Measurements from ENCODE around the gene C4B. TPM values are rescaled to one million over a fixed set of nuclear protein-coding genes. Genes with fewer than 3 reads are reported as not detected.
A peak's percentile ranks its signal among the peaks of the same experiment; 100 is the strongest.
"Not testable (repeated sequence)": the region's sequence is repeated elsewhere in the genome, so short reads cannot be mapped to it uniquely, and the experiment has no call there.

Gene C4B
- total RNA-seq, 1 donor from 2014 or later, result 3.2 TPM

GRCh38 chr6:32022100-32022499 is 7.5 kb downstream of the C4B start:
- H3K27me3 Mint-ChIP-seq (ENCODE audit: low read depth, unreplicated experiment); H3K4me3 ChIP-seq (ENCODE audit: insufficient read depth, low read depth, low read length); H3K79me2 ChIP-seq (ENCODE audit: insufficient read depth, low read length); H3K36me3 ChIP-seq (ENCODE audit: insufficient read depth, low read length); H4K20me1 ChIP-seq (ENCODE audit: insufficient read depth, low read length); H3K27ac Mint-ChIP-seq (ENCODE audit: unreplicated experiment); H3K27me3 ChIP-seq (ENCODE audit: insufficient read depth, low read length); DNase-seq (ENCODE audit: low read depth); H2AFZ ChIP-seq (ENCODE audit: low read depth, low read length); H3K4me1 Mint-ChIP-seq (ENCODE audit: low read depth, unreplicated experiment); H3K9ac ChIP-seq (ENCODE audit: low read length); H3K9me3 ChIP-seq (ENCODE audit: insufficient read depth, low read depth, low read length); H3K27ac ChIP-seq (ENCODE audit: low read depth, low read length); H3K4me3 Mint-ChIP-seq (ENCODE audit: unreplicated experiment); H3K9me3 Mint-ChIP-seq (ENCODE audit: unreplicated experiment); H3K4me2 ChIP-seq (ENCODE audit: low read length); H3K4me1 ChIP-seq (ENCODE audit: insufficient read depth, low read length); H3K36me3 Mint-ChIP-seq (ENCODE audit: low read depth, unreplicated experiment): not testable (repeated sequence)
- peak; percentile 20 for FAIRE-seq

DNA sequence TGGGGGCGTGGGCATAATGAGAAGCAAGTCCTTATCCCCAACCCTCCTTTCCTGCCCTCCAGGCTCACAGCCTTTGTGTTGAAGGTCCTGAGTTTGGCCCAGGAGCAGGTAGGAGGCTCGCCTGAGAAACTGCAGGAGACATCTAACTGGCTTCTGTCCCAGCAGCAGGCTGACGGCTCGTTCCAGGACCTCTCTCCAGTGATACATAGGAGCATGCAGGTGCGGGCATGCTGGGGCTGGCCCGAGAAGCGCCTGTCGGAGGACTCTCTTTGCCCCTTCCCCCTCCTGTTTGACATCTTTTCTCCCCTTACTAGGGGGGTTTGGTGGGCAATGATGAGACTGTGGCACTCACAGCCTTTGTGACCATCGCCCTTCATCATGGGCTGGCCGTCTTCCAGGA is 14.0 kb downstream of the C4B start:
- not testable (repeated sequence) for H3K79me2 ChIP-seq (ENCODE audit: insufficient read depth, low read length); H2AFZ ChIP-seq (ENCODE audit: low read depth, low read length); H3K4me3 ChIP-seq (ENCODE audit: insufficient read depth, low read depth, low read length); H4K20me1 ChIP-seq (ENCODE audit: insufficient read depth, low read length); H3K27me3 ChIP-seq (ENCODE audit: insufficient read depth, low read length); H3K36me3 Mint-ChIP-seq (ENCODE audit: low read depth, unreplicated experiment); H3K4me1 Mint-ChIP-seq (ENCODE audit: low read depth, unreplicated experiment); H3K27ac ChIP-seq (ENCODE audit: low read depth, low read length); H3K4me2 ChIP-seq (ENCODE audit: low read length); DNase-seq (ENCODE audit: low read depth); FAIRE-seq; H3K4me1 ChIP-seq (ENCODE audit: insufficient read depth, low read length); H3K27ac Mint-ChIP-seq (ENCODE audit: unreplicated experiment); H3K9me3 Mint-ChIP-seq (ENCODE audit: unreplicated experiment); H3K9me3 ChIP-seq (ENCODE audit: insufficient read depth, low read depth, low read length); H3K9ac ChIP-seq (ENCODE audit: low read length); H3K36me3 ChIP-seq (ENCODE audit: insufficient read depth, low read length); H3K4me3 Mint-ChIP-seq (ENCODE audit: unreplicated experiment); H3K27me3 Mint-ChIP-seq (ENCODE audit: low read depth, unreplicated experiment)

- DNase-seq (ENCODE audit: low read depth); H3K36me3 ChIP-seq (ENCODE audit: insufficient read depth, low read length); H2AFZ ChIP-seq (ENCODE audit: low read depth, low read length); H3K9ac ChIP-seq (ENCODE audit: low read length); H3K9me3 Mint-ChIP-seq (ENCODE audit: unreplicated experiment); H3K4me1 ChIP-seq (ENCODE audit: insufficient read depth, low read length); H3K27me3 Mint-ChIP-seq (ENCODE audit: low read depth, unreplicated experiment); H3K27me3 ChIP-seq (ENCODE audit: insufficient read depth, low read length); H3K27ac ChIP-seq (ENCODE audit: low read depth, low read length); H3K9me3 ChIP-seq (ENCODE audit: insufficient read depth, low read depth, low read length); H3K79me2 ChIP-seq (ENCODE audit: insufficient read depth, low read length); H3K4me3 Mint-ChIP-seq (ENCODE audit: unreplicated experiment); H3K4me1 Mint-ChIP-seq (ENCODE audit: low read depth, unreplicated experiment); H3K4me2 ChIP-seq (ENCODE audit: low read length); FAIRE-seq; H3K4me3 ChIP-seq (ENCODE audit: insufficient read depth, low read depth, low read length); H4K20me1 ChIP-seq (ENCODE audit: insufficient read depth, low read length); H3K27ac Mint-ChIP-seq (ENCODE audit: unreplicated experiment); H3K36me3 Mint-ChIP-seq (ENCODE audit: low read depth, unreplicated experiment): not testable (repeated sequence)
Measured at GRCh38 chr6:32029553-32029952, 15.0 kb downstream of the C4B start.

- not testable (repeated sequence) for H3K4me3 Mint-ChIP-seq (ENCODE audit: unreplicated experiment); H3K4me3 ChIP-seq (ENCODE audit: insufficient read depth, low read depth, low read length); H3K79me2 ChIP-seq (ENCODE audit: insufficient read depth, low read length); H3K9me3 ChIP-seq (ENCODE audit: insufficient read depth, low read depth, low read length); H4K20me1 ChIP-seq (ENCODE audit: insufficient read depth, low read length); H3K27ac ChIP-seq (ENCODE audit: low read depth, low read length); H3K36me3 ChIP-seq (ENCODE audit: insufficient read depth, low read length); H3K9me3 Mint-ChIP-seq (ENCODE audit: unreplicated experiment); DNase-seq (ENCODE audit: low read depth); H3K9ac ChIP-seq (ENCODE audit: low read length); H2AFZ ChIP-seq (ENCODE audit: low read depth, low read length); H3K27me3 Mint-ChIP-seq (ENCODE audit: low read depth, unreplicated experiment); H3K4me1 Mint-ChIP-seq (ENCODE audit: low read depth, unreplicated experiment); H3K27me3 ChIP-seq (ENCODE audit: insufficient read depth, low read length); H3K36me3 Mint-ChIP-seq (ENCODE audit: low read depth, unreplicated experiment); FAIRE-seq; H3K27ac Mint-ChIP-seq (ENCODE audit: unreplicated experiment); H3K4me1 ChIP-seq (ENCODE audit: insufficient read depth, low read length); H3K4me2 ChIP-seq (ENCODE audit: low read length)
Measured at GRCh38 chr6:32035283-32036013, 20.9 kb downstream of the C4B start.

DNA sequence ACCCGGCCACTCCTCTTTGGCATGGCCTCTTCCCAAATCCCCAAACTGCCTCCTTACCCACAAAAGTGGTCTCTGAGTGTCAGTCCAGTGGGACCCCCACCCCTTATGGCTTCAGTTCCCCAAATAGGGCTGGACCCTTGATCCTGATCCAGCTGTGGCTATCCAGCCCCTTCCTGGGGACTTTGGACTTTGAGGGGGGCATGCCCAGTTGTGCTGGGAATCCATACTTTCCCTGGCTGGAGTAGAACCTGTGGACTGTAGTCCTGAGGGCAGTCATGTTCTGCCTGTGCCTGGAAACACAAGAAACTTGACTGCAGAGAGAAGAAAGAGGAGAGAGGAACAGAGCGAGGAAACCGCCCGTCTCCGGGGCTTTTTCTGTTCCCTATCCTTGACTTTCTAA is 22.5 kb downstream of the C4B start:
- H2AFZ ChIP-seq (ENCODE audit: low read depth, low read length); H3K79me2 ChIP-seq (ENCODE audit: insufficient read depth, low read length); H3K36me3 Mint-ChIP-seq (ENCODE audit: low read depth, unreplicated experiment); H3K36me3 ChIP-seq (ENCODE audit: insufficient read depth, low read length); H4K20me1 ChIP-seq (ENCODE audit: insufficient read depth, low read length); H3K4me3 Mint-ChIP-seq (ENCODE audit: unreplicated experiment); DNase-seq (ENCODE audit: low read depth); H3K9me3 Mint-ChIP-seq (ENCODE audit: unreplicated experiment); FAIRE-seq; H3K27ac ChIP-seq (ENCODE audit: low read depth, low read length); H3K9me3 ChIP-seq (ENCODE audit: insufficient read depth, low read depth, low read length); H3K27me3 ChIP-seq (ENCODE audit: insufficient read depth, low read length); H3K4me1 ChIP-seq (ENCODE audit: insufficient read depth, low read length); H3K9ac ChIP-seq (ENCODE audit: low read length); H3K4me1 Mint-ChIP-seq (ENCODE audit: low read depth, unreplicated experiment); H3K4me2 ChIP-seq (ENCODE audit: low read length); H3K27ac Mint-ChIP-seq (ENCODE audit: unreplicated experiment); H3K4me3 ChIP-seq (ENCODE audit: insufficient read depth, low read depth, low read length); H3K27me3 Mint-ChIP-seq (ENCODE audit: low read depth, unreplicated experiment): not testable (repeated sequence)

DNA sequence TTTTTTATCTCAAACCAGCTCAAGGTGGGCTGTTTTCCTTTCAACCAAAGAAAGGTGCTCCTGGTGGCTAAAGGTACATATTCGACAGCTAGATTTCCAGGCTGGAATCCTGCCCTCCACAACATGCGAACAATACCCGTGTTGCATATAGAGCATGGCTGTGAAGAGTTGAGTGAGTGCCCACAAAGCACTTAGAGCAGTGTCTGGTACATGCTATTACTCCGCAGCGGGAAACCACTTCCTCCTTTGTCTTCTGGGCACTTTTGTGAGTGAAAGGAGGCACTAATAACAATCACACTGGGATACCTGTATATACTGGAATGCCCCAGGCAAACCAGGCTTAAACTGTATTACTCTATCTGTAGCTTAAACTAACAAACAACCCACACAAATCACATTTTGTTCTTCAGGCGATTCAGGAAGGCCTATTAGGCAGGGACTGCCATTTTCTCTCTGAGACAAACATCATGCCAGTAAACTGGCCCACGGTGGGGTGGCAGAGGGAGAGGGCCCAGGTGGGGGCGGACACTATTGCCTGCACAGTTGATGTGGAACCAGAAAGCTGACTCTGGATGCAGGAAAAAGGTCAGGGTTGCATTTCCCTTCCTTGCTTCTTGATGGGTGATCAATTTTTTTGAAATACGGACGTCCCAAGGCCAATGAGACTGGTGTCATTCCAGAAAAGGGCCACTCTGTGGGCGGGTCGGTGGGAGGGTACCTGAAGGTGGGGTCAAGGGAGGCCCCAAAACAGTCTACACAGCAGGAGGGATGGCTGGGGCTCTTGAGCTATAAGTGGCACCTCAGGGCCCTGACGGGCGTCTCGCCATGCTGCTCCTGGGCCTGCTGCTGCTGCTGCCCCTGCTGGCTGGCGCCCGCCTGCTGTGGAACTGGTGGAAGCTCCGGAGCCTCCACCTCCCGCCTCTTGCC is 23.3 kb downstream of the C4B start, which contains the start of gene CYP21A2:
Gene CYP21A2 (plus strand): TSS at position 818 of the 927 bp plus-strand sequence. CDS start 8 bp downstream, at position 826.
- not testable (repeated sequence) for H3K4me1 Mint-ChIP-seq (ENCODE audit: low read depth, unreplicated experiment); H3K27me3 ChIP-seq (ENCODE audit: insufficient read depth, low read length); H3K27ac ChIP-seq (ENCODE audit: low read depth, low read length); H3K36me3 Mint-ChIP-seq (ENCODE audit: low read depth, unreplicated experiment); H4K20me1 ChIP-seq (ENCODE audit: insufficient read depth, low read length); H3K4me3 Mint-ChIP-seq (ENCODE audit: unreplicated experiment); H3K27ac Mint-ChIP-seq (ENCODE audit: unreplicated experiment); H3K9me3 Mint-ChIP-seq (ENCODE audit: unreplicated experiment); H3K9ac ChIP-seq (ENCODE audit: low read length); H3K79me2 ChIP-seq (ENCODE audit: insufficient read depth, low read length); FAIRE-seq; H3K4me1 ChIP-seq (ENCODE audit: insufficient read depth, low read length); H3K27me3 Mint-ChIP-seq (ENCODE audit: low read depth, unreplicated experiment); H3K4me3 ChIP-seq (ENCODE audit: insufficient read depth, low read depth, low read length); H3K36me3 ChIP-seq (ENCODE audit: insufficient read depth, low read length); H3K4me2 ChIP-seq (ENCODE audit: low read length); H2AFZ ChIP-seq (ENCODE audit: low read depth, low read length); DNase-seq (ENCODE audit: low read depth); H3K9me3 ChIP-seq (ENCODE audit: insufficient read depth, low read depth, low read length)

Measured in astrocyte (in vitro differentiated cells and primary cell).